ENCODE data around the gene ARL6IP4. TPM values are rescaled to one million over a fixed set of nuclear protein-coding genes. Genes with fewer than 3 reads are reported as not detected.
A peak's percentile ranks its signal among the peaks of the same experiment; 100 is the strongest.

Gene ARL6IP4
- total RNA-seq, 1 donor from 2014 or later: 147 TPM

- no peak overlapping the region for H3K27ac ChIP-seq
- H3K27me3 ChIP-seq: no peaks in the 10 kb centered on the region
- peaks cover 12% of the 10 kb centered on the region for H3K4me1 ChIP-seq
- DNase-seq (ENCODE audit: extremely low spot score in 2 of 2): no peak
- intact Hi-C loops (cut with DNase I): no loop called here
- no peaks in the 10 kb centered on the region for H3K9me3 ChIP-seq
- H3K36me3 ChIP-seq: peaks cover 0 to 15% of the 10 kb centered on the region in 2 donors
- H3K4me3 ChIP-seq: no peak overlapping the region
- no peak for TF ChIP-seq POLR2A (IDR thresholded peaks at IDR 0.05)
- no peak for TF ChIP-seq CTCF (IDR thresholded peaks at IDR 0.05)
- TF ChIP-seq POLR2AphosphoS5 (IDR thresholded peaks at IDR 0.05; ENCODE audit: insufficient read depth in 1 of 2, low read depth in 1 of 2): no peak
Observed at GRCh38 chr12:122992386-122992785, 11.9 kb downstream of the ARL6IP4 start.

GRCh38 chr12:122994140-122994675, 13.7 kb downstream of the ARL6IP4 start:
- H3K27ac ChIP-seq: no peak overlapping the region
- DNase-seq (ENCODE audit: extremely low spot score in 2 of 2): no peak
- H3K27me3 ChIP-seq: no peaks in the 10 kb centered on the region
- TF ChIP-seq CTCF (IDR thresholded peaks at IDR 0.05) (no peak), POLR2AphosphoS5 (IDR thresholded peaks at IDR 0.05; ENCODE audit: insufficient read depth in 1 of 2, low read depth in 1 of 2) (no peak), POLR2A (IDR thresholded peaks at IDR 0.05) (no peak)
- H3K4me1 ChIP-seq: peaks cover 12% of the 10 kb centered on the region
- H3K4me3 ChIP-seq: no peak overlapping the region
- H3K36me3 ChIP-seq: peaks cover 0 to 9% of the 10 kb centered on the region in 2 donors
- no peaks in the 10 kb centered on the region for H3K9me3 ChIP-seq
- intact Hi-C loops (cut with DNase I): loop anchor here (2.0 kb wide), 1 partner anchor 57 kb away; no protein-coding TSS in a partner anchor

- peaks cover 0 to 9% of the 10 kb centered on the region in 2 donors for H3K36me3 ChIP-seq
- intact Hi-C loops (cut with DNase I): loop anchor here (2.0 kb wide), 1 partner anchor 56 kb away; no protein-coding TSS in a partner anchor
Observed at GRCh38 chr12:122994781-122995502, 14.5 kb downstream of the ARL6IP4 start.

GRCh38 chr12:122995503-122996187, 15.2 kb downstream of the ARL6IP4 start:
- Histone ChIP-seq H3K4me3 (no peak overlapping the region), H3K27ac (peak overlapping the region; percentile 4), H3K27me3 (no peaks in the 10 kb centered on the region), H3K36me3 (peaks cover 0 to 13% of the 10 kb centered on the region in 2 donors), H3K4me1 (peaks cover 12% of the 10 kb centered on the region), H3K9me3 (no peaks in the 10 kb centered on the region)
- intact Hi-C loops (cut with DNase I): loop anchor here (2.0 kb wide), 1 partner anchor 55 kb away; no protein-coding TSS in a partner anchor
- TF ChIP-seq POLR2A (IDR thresholded peaks at IDR 0.05): no peak
- TF ChIP-seq CTCF (IDR thresholded peaks at IDR 0.05): no peak
- no peak for TF ChIP-seq POLR2AphosphoS5 (IDR thresholded peaks at IDR 0.05; ENCODE audit: insufficient read depth in 1 of 2, low read depth in 1 of 2)
- DNase-seq (ENCODE audit: extremely low spot score in 2 of 2): no peak

More at GRCh38 chr12:122994781-122995502, 14.5 kb downstream of the ARL6IP4 start:
- TF ChIP-seq POLR2AphosphoS5 (IDR thresholded peaks at IDR 0.05; ENCODE audit: insufficient read depth in 1 of 2, low read depth in 1 of 2) (no peak), POLR2A (IDR thresholded peaks at IDR 0.05) (no peak), CTCF (IDR thresholded peaks at IDR 0.05) (no peak)
- peaks cover 12% of the 10 kb centered on the region for H3K4me1 ChIP-seq
- no peak overlapping the region for H3K27ac ChIP-seq
- no peak overlapping the region for H3K4me3 ChIP-seq
- H3K9me3 ChIP-seq: no peaks in the 10 kb centered on the region
- no peak for DNase-seq (ENCODE audit: extremely low spot score in 2 of 2)
- no peaks in the 10 kb centered on the region for H3K27me3 ChIP-seq
